Measurements from ENCODE around the gene OAF.

The OAF gene

DNA sequence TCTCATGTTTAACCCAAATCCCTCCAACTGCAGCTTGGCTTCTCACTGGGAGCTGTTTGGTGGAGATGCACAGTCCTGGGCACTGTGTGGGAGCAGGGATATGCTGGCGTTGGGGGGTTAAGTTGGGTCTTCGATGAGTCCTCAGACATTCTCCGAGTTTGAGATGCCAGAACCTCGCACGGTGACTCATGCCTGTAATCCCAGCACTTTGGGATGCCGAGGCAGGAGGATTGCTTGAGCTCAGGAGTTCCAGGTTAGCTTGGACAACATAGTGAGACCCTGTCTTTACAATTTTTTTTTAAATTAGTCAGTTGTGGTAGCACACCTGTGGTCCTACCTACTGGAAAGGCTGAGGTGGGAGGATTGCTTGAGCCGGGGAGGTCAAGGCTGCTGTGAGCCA, 49.8 kb downstream of the OAF start:
- no peak for DNase-seq (ENCODE audit: extremely low read depth, insufficient read length)
- H3K27me3 ChIP-seq (replicated peaks; ENCODE audit: control insufficient read depth, insufficient read depth, low read length), result peaks cover 2% of the 10 kb centered on the region
- TF ChIP-seq, protein P1, sequence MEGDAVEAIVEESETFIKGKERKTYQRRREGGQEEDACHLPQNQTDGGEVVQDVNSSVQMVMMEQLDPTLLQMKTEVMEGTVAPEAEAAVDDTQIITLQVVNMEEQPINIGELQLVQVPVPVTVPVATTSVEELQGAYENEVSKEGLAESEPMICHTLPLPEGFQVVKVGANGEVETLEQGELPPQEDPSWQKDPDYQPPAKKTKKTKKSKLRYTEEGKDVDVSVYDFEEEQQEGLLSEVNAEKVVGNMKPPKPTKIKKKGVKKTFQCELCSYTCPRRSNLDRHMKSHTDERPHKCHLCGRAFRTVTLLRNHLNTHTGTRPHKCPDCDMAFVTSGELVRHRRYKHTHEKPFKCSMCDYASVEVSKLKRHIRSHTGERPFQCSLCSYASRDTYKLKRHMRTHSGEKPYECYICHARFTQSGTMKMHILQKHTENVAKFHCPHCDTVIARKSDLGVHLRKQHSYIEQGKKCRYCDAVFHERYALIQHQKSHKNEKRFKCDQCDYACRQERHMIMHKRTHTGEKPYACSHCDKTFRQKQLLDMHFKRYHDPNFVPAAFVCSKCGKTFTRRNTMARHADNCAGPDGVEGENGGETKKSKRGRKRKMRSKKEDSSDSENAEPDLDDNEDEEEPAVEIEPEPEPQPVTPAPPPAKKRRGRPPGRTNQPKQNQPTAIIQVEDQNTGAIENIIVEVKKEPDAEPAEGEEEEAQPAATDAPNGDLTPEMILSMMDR (IDR thresholded peaks at IDR 0.05; ENCODE audit: insufficient read depth, low read length, poor library complexity, severe bottlenecking), result no peak
- no peaks in the 10 kb centered on the region for H3K36me3 ChIP-seq (ENCODE audit: control insufficient read depth, insufficient read depth, low read length)
- H3K4me3 ChIP-seq (replicated peaks; ENCODE audit: low read depth, low read length), result no peak overlapping the region

DNA sequence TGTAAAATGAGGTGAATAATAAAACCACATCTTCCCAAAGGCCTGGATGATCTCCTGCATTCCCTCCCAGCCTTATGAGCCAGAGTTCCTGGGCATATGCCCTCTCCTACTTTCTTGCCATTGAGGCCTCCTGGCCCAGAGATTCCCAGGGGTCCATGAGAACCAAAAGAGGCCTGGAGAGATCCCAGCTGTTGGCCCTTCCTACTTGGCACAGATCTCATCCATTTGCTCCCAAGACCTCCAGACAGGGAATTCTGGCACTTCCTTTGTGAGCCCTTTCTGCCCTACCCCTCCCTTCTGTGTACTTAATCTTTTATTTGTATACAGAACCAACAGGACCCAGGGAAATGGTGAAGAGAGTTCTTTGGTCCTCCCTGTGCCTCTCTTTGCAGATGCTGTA, 50.5 kb downstream of the OAF start:
- Histone ChIP-seq H3K27me3 (replicated peaks; ENCODE audit: control insufficient read depth, insufficient read depth, low read length) (peaks cover 2% of the 10 kb centered on the region), H3K36me3 (ENCODE audit: control insufficient read depth, insufficient read depth, low read length) (no peaks in the 10 kb centered on the region), H3K4me3 (replicated peaks; ENCODE audit: low read depth, low read length) (no peak overlapping the region)
- no peak for DNase-seq (ENCODE audit: extremely low read depth, insufficient read length)
- TF ChIP-seq, protein P1 (IDR thresholded peaks at IDR 0.05; ENCODE audit: insufficient read depth, low read length, poor library complexity, severe bottlenecking), result no peak

DNA sequence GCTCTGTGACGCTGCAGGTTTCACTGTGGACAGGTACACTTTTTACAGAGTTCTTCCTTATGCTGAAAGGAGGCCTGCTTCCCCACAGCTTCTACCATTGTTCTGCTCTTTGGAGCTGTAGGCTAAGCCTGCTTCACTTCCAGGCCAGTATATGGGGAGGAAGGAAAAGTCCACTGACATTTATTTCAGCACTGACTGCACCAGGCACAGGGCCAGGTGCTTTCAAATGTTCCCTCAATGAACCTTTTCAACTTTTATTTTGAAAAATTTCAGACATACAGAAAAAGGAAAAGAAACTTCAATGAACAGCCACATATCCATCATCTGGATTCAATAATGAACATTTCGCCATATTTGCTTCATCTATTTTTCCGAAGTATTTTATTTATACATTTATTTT, 51.1 kb downstream of the OAF start:
- TF ChIP-seq, protein P1 (IDR thresholded peaks at IDR 0.05; ENCODE audit: insufficient read depth, low read length, poor library complexity, severe bottlenecking), result no peak
- DNase-seq (ENCODE audit: extremely low read depth, insufficient read length), result no peak
- Histone ChIP-seq H3K4me3 (replicated peaks; ENCODE audit: low read depth, low read length) (no peak overlapping the region), H3K36me3 (ENCODE audit: control insufficient read depth, insufficient read depth, low read length) (no peaks in the 10 kb centered on the region), H3K27me3 (replicated peaks; ENCODE audit: control insufficient read depth, insufficient read depth, low read length) (peaks cover 2% of the 10 kb centered on the region)

DNA sequence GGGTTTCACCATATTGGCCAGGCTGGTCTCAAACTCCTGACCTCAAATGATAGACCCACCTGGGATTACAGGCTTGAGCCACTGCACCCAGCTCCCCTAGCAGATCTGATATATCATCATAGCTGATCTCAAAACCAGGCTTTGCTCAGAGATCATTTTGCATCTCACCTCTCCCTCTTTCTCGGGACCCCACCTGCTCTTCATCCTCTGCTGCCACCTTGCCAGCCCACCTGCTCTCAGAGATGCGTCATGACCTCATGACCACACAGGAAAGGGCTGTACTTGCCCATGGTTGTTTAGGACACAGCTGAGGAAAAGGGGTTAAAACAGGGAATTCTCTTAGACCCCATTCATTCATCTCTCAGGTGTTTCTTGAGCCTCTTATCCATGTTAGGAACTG, 56.5 kb downstream of the OAF start:
- Histone ChIP-seq H3K27me3 (replicated peaks; ENCODE audit: control insufficient read depth, insufficient read depth, low read length) (peaks cover 4% of the 10 kb centered on the region), H3K36me3 (ENCODE audit: control insufficient read depth, insufficient read depth, low read length) (no peaks in the 10 kb centered on the region), H3K4me3 (replicated peaks; ENCODE audit: low read depth, low read length) (no peak overlapping the region)
- TF ChIP-seq, protein P1 (IDR thresholded peaks at IDR 0.05; ENCODE audit: insufficient read depth, low read length, poor library complexity, severe bottlenecking), result no peak
- no peak for DNase-seq (ENCODE audit: extremely low read depth, insufficient read length)

DNA sequence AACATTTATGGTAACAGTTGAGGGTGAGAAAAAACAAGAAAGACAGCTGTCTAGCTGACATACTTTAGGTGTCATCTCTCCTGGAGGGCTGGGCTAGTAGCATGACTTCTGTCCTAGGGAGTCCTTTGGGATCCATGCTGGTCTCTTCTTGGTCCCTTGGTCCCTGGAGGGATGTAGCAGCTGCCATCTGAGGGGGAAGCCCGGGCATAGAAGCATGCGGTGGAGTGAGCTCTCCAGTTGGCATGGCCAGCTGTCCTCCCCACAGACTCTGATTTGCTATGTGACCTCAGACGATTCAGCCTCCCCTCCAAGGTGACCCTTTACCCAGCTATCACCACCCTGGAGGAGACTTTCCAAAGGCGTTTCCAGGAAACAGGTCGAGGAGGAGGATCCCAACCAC, 57.9 kb downstream of the OAF start:
- Histone ChIP-seq H3K36me3 (ENCODE audit: control insufficient read depth, insufficient read depth, low read length) (no peaks in the 10 kb centered on the region), H3K27me3 (replicated peaks; ENCODE audit: control insufficient read depth, insufficient read depth, low read length) (peaks cover 4% of the 10 kb centered on the region), H3K4me3 (replicated peaks; ENCODE audit: low read depth, low read length) (no peak overlapping the region)
- TF ChIP-seq, protein P1 (IDR thresholded peaks at IDR 0.05; ENCODE audit: insufficient read depth, low read length, poor library complexity, severe bottlenecking), result no peak
- DNase-seq (ENCODE audit: extremely low read depth, insufficient read length), result no peak

DNA sequence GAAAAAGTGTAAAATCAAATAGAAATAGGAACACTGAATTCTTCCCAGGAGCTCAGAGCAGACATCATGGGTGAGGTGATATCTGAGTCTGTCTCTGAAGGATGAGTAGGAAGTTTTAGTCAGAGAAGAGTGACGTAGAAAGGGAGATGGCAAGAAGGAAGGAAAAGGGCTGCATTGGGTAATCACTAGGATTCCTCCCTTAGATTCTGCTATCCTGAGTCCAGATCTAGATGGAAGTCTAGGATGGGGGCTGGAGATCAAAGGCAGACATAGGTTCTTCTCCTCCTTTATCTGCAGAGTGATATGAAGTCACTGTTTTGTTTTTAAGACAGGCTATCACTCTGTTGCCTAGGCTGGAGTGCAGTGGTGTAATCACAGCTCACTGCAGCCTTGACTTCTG, 59.6 kb downstream of the OAF start:
- Histone ChIP-seq H3K27me3 (replicated peaks; ENCODE audit: control insufficient read depth, insufficient read depth, low read length) (peaks cover 4% of the 10 kb centered on the region), H3K4me3 (replicated peaks; ENCODE audit: low read depth, low read length) (no peak overlapping the region), H3K36me3 (ENCODE audit: control insufficient read depth, insufficient read depth, low read length) (no peaks in the 10 kb centered on the region)
- no peak for DNase-seq (ENCODE audit: extremely low read depth, insufficient read length)
- TF ChIP-seq, protein P1 (IDR thresholded peaks at IDR 0.05; ENCODE audit: insufficient read depth, low read length, poor library complexity, severe bottlenecking), result no peak
